Dedifferentiated amniotic fluid mesenchymal stem cell (primary cell): ENCODE data around the gene CD320.

Experiments
- DNase-seq: peaks from one replicate; pipeline ENCODE4 v3.0.0-alpha.2; 2016; ENCODE audit errors: extremely low spot score

Gene CD320

DNA sequence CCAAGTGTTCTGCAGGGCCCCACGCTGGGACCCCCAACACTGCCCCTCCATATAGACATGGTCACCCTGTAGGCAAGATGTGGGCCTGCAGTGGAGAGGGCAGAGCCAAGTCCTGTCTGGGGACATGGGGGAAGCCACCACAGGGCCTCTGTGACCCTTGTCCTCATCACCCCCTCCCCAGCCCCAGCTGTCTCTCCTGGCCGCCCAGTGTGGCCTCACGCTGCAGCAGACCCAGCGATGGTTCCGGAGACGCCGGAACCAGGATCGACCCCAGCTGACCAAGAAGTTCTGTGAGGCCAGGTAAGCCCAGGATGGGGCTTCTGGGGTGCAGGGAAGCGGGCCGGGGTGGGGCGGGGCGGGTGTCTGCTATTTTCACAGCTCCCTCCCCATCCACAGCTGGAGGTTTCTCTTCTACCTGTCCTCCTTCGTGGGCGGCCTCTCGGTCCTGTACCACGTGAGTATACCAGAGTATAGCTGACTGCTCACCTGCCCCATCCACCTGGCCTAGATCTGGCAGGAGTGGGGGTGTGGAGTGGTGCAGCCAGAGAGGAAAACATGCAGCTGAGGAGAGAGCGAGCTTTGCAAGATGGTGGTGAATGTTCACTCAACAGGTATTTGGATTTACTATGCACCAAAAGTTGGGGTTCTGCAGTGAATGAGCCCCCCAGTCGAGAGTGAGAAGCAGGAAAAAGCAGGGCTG lies 52.6 kb downstream of the CD320 start:
- DNase-seq, result no peak

DNA sequence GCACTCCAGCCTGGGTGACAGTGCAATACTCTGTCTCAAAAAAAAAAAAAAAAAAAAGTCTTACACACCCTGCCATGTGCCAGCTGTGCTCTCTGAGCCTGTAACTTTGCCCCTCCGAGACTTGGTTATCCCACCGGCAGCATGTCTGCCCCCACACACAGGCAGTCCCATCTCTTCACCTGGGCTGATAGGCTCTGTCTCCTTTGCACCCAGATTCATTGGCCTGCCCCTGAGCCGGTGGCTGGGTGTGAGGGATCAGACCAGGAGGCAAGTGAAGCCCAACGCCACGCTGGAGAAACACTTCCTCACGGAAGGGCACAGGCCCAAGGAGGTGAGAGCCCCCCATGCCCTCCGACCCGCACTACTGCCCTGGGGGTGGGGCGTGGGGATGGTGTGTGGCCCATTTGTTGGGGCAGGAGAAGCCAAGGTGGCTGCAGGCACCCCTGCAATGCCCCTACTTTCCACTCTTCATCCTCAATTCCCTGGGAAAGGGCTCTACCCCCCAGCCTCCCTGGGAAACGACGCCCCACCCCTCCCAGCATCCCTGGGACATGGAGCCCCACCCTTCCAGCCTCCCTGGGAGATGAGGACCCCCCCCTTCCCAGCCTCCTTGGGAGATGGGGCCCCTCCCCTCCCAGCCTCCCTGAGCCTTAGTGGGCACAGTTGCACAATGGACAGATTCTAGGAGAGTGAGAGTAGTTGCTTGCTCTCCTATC lies 53.7 kb downstream of the CD320 start:
- no peak for DNase-seq

DNA sequence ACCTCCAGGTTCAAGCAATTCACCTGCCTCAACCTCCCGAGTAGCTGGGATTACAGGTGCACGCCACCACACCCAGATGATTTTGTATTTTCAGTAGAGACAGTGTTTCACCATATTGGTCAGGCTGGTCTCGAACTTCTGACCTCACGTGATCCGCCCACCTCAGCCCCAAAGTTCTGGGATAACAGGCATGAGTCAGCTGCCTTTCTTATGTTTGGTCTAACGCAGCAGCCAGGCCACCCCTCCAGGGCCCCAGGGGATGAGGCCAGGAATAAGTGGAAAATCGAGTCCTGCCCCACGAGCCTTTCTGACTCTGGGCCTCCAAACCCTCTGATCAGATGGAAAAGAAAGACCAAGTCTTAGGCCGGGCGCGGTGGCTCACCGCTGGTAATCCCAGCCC lies 54.5 kb downstream of the CD320 start:
- no peak for DNase-seq

DNA sequence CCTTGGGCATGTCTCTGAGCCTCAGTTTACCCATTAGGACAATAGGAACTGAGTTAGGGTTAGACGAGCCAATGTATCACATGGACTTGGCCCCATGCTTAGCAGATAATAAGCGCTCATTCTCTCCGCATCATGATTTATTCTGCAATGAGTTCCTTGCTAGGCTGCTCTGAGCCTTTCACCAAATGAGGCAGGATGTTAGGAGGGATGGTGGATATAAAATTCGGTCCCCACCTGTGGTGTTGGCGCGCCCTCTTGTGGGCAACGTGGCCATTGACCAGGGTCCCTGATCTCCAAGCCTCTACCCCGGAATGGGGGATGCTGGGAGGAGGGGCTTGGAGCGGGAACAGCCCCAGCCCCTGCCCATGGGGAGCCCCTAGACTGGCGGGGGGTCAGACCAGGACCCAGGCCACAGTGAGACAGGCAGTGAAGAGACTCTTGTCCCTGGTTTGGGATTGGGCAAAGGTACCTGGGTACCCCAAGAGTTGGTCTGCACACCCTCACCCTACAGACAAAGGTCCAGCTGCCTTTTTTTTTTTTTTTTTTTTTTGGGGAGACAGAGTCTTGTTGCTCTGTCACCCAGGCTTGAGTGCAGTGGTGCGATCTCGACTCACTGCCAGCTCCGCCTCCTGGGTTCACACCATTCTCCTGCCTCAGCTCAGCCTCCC lies 55.1 kb downstream of the CD320 start:
- DNase-seq, result peak; percentile 29
